ENCODE measurements around the gene WDR77.

Gene WDR77

GRCh38 chr1:111469539-111469938 lies 20.5 kb upstream of the WDR77 start:
- no peak for DNase-seq (ENCODE audit: low read depth in 2 of 2)

- DNase-seq (ENCODE audit: low read depth in 2 of 2) = no peak
These were observed 19.7 kb upstream of the WDR77 start for GRCh38 chr1:111468717-111469100.

GRCh38 chr1:111467865-111468716 lies 19.0 kb upstream of the WDR77 start:
- DNase-seq (ENCODE audit: low read depth in 2 of 2) = no peak

- no peak for DNase-seq (ENCODE audit: low read depth in 2 of 2)
These were observed 17.4 kb upstream of the WDR77 start for GRCh38 chr1:111466480-111466879.

GRCh38 chr1:111465754-111466153 lies 16.7 kb upstream of the WDR77 start:
- no peak for DNase-seq (ENCODE audit: low read depth in 2 of 2)

- no peak for DNase-seq (ENCODE audit: low read depth in 2 of 2)
These were observed 14.1 kb upstream of the WDR77 start for GRCh38 chr1:111463029-111463683.

GRCh38 chr1:111462370-111463028 lies 13.4 kb upstream of the WDR77 start:
- no peak for DNase-seq (ENCODE audit: low read depth in 2 of 2)

GRCh38 chr1:111461765-111462164 lies 12.7 kb upstream of the WDR77 start:
- no peak for DNase-seq (ENCODE audit: low read depth in 2 of 2)

- DNase-seq (ENCODE audit: low read depth in 2 of 2) = no peak
These were observed 6.6 kb upstream of the WDR77 start for GRCh38 chr1:111455642-111456031.

- no peak for DNase-seq (ENCODE audit: low read depth in 2 of 2)
These were observed 6.0 kb upstream of the WDR77 start for GRCh38 chr1:111454859-111455641.

GRCh38 chr1:111453706-111454105 lies 4.7 kb upstream of the WDR77 start:
- no peak for DNase-seq (ENCODE audit: low read depth in 2 of 2)

GRCh38 chr1:111452581-111452980 lies 3.5 kb upstream of the WDR77 start:
- no peak for DNase-seq (ENCODE audit: low read depth in 2 of 2)

GRCh38 chr1:111450185-111450584 lies 1.1 kb upstream of the WDR77 start:
- no peak for DNase-seq (ENCODE audit: low read depth in 2 of 2)

GRCh38 chr1:111449703-111450017 lies 604 bp upstream of the WDR77 start:
- no peak for DNase-seq (ENCODE audit: low read depth in 2 of 2)

- DNase-seq (ENCODE audit: low read depth in 2 of 2) = peak; percentile 8 to 12
These were observed 556 bp downstream of the WDR77 start for GRCh38 chr1:111448482-111448917.

- no peak for DNase-seq (ENCODE audit: low read depth in 2 of 2)
These were observed 1.8 kb downstream of the WDR77 start for GRCh38 chr1:111446967-111447892.

- DNase-seq (ENCODE audit: low read depth in 2 of 2) = no peak
These were observed 2.5 kb downstream of the WDR77 start for GRCh38 chr1:111446546-111446945.

- no peak for DNase-seq (ENCODE audit: low read depth in 2 of 2)
These were observed 5.0 kb downstream of the WDR77 start for GRCh38 chr1:111444031-111444430.

GRCh38 chr1:111442457-111442856 lies 6.6 kb downstream of the WDR77 start:
- DNase-seq (ENCODE audit: low read depth in 2 of 2) = no peak

GRCh38 chr1:111441573-111442192 lies 7.4 kb downstream of the WDR77 start:
- DNase-seq (ENCODE audit: low read depth in 2 of 2) = peak in 1 of 2 donors; percentile 19

Measured in stimulated activated CD8-positive, alpha-beta memory T cell treated with anti-CD3 and anti-CD28 coated beads, Interleukin-15, amount 100 ng/mL, for 4 hours (primary cell).